GM18909 (cell line): ENCODE results near the gene UBE2L3.
"Not testable (repeated sequence)": the region's sequence is repeated elsewhere in the genome, so short reads cannot be mapped to it uniquely, and the experiment has no call there.

Experiments used
- ATAC-seq: cut with Tn5 transposase; IDR thresholded peaks from one replicate; pipeline ENCODE4 v1.9.1; 2021; ENCODE audit warnings: mild to moderate bottlenecking; ENCODE audit not compliant: unreplicated experiment, poor library complexity

UBE2L3 gene

DNA sequence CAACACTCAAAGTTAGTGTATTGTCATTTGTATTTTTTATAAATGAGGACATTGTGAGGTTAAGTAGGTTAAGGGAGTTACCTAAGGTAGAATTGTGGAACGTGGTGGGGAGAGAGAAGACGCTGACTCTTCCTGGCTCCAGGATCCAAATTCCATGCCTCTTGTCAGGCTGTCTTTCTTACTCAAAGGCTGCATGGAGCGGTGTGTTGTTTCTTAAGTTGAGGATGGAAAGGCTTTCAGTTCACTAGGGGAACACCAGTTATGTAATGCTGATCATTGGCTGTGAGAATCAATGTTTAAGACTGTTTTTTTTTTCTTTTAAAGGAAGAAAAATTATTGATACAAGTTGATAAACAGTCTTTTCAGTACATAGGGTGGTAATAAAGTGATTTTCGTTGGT lies 2.9 kb downstream of the UBE2L3 start:
- no peak for ATAC-seq

DNA sequence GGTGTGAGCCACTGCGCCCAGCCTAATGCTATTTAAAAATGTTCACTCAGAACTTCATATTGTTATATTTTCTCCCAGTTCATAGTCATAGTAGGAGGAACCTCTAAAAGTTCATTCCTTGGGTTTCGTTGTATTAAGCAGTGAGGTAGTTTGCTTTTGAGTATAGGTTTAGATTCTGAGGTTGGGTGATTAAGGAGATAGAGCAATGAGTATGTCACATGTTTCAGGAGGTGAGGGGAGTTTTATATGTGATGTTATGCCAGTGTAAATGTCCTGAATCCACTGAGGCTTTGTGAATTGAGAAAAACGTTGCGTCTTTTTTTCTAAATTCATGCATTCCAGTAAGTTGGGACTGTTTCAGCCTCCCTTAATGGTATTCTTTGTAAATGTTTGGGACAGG lies 4.2 kb downstream of the UBE2L3 start:
- no peak for ATAC-seq

DNA sequence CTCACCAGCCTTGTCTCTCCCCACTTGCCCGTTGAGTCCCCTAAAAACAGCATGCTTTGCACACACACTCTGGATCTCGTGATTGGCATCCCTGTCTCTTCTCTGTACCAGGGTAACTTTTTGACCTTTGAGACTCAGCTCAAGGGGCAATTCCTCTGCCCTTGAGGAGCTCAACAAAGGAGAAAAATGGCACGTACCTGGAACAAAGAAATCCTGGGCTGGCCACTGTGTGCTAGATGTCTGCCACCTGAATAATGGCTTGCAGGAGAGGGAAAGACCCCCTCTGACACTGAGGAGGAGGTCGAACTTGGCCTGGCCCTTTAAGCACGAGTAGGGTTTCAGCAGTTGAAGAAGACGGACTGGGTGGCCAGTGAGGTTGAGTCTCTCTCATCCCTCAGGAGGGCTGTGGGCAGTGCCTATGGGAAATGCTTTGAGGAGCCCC lies 5.8 kb downstream of the UBE2L3 start:
- no peak for ATAC-seq

DNA sequence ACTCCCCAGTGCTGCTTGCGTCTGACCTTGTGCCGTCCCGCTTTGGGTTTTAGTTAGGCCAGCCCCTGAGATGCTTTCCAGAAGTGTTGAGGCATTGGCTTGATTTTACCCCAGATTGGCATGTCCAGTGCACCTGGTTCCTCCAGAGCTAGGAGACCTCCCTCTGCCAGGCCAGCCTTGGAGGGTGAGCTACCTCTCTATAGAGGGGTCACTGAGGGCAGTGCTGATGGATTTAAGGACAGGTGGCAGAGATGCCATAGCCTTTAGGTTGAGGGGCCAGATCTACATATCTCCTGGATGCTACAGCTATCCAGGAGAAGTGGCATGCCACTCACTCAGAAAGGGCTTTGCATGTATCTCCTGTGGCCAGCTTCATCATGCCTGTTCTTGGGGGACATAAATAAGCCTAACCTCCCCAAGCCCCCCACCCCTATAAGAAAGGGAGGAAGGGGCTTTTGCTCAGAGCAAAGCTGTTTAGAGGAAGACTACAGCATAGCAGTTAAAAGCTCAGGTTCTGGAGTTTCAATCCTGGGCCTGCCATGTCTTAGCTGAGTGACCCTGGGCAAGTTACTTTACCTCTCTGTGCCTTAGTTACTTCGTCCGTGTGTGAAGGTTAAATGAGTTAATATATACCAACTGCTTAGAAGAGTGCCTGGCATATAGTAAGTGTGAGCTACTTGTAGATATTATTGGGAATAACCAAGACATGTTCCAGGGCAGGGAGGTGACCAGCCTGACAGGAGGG lies 6.4 kb downstream of the UBE2L3 start:
- no peak for ATAC-seq

DNA sequence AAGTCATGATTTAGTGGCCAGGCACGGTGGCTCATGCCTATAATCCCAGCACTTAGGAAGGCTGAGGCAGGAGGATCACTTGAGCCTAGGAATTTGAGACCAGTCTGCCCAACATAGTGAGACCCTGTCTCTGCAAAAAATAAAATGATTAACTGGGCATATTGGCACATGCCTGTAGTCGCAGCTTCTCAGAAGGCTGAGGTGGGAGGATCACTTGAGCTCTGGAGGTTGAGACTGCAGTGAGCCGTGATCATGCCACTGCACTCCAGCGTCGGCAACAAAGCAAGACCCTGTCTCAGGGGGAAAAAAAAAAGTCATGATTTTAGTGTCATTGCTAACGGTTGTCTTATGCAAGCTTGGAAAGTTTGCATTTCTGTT lies 11.9 kb downstream of the UBE2L3 start:
- no peak for ATAC-seq

DNA sequence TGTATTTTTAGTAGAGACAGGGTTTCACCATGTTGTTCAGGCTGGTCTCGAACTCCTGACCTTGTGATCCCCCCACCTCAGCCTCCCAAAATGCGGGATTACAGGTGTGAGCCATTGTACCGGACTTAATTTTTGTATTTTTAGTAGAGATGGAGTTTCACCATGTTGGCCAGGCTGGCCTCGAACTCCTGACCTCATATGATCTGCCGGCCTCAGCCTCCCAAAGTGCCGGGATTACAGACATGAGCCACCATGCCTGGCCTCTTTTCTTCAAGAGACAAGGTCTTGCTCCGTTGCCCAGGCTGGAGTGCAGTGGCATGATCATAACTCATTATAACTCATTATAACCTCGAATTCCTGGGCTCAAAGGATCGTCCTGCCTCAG lies 13.1 kb downstream of the UBE2L3 start:
- not testable (repeated sequence) for ATAC-seq

DNA sequence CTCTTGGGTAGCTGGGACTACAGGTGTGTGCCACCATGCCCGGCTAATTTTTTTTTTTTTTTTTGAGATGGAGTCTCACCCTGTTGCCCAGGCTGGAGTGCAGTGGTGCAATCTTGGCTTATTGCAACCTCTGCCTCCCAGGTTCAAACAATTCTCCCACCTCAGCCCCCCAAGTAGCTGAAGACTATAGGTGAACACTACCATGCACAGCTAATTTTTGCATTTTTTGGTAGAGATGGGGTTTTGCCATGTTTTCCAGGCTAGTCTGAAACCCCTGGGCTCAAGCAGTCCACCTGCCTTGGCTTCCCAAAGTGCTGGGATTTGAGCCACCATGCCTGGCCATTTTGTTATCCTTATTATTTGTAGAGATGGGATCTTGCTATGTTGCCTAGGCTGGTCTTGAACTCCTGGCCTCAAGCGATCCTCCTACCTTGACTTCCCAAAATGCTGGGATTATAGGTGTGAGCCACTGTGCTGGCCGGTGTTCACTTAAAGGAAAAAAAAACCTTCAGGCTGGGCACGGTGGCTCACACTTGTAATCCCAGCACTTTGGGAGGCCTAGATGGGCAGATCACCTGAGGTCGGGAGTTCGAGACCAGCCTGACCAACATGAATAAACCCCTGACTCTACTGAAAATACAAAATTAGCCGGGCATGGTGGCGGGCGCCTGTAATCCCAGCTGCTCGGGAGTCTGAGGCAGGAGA lies 13.6 kb downstream of the UBE2L3 start:
- not testable (repeated sequence) for ATAC-seq

DNA sequence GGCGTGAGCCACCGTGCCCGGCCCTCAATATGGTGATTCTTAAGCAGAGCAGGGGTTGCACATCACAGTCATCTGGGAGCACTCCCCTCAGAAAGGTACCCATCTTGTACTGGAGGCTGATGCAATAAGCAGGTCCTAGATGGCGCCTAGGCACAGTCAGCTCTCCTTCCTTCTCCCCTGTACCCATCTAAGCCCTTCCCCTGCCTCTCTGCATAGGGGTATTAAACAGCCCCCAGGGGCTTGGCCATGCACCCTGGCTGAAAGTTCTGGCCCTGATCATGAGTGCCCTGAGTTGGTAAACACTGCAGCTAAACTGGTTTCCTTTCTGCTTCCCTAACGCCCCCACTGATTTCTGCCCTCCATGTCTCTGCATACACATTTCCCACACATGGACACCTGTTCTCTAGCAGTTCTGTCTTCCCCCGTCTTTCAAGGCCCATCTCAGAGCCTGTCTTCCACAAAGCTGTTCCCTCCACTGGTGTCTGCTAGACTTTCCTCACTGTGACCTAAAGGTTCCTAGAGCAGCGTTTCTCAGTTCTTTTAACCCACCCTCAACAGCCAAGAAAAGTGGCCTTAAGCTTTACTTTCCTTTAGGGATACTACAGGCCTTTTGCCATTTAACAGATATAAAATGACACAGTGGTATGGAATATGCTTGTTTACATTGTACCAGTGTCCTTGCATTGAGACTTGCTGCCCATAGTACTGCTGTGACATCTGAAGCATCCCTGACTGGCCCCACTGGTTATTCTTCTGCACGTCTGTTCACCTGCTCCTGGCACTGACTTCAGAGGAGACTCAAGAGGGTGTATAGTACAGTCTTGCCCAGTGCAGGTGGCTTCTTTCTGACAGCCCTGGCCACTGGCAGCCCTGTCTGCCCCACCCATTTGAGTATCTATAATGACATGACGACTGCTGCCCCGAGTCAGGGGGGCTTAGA lies 15.6 kb downstream of the UBE2L3 start:
- no peak for ATAC-seq

DNA sequence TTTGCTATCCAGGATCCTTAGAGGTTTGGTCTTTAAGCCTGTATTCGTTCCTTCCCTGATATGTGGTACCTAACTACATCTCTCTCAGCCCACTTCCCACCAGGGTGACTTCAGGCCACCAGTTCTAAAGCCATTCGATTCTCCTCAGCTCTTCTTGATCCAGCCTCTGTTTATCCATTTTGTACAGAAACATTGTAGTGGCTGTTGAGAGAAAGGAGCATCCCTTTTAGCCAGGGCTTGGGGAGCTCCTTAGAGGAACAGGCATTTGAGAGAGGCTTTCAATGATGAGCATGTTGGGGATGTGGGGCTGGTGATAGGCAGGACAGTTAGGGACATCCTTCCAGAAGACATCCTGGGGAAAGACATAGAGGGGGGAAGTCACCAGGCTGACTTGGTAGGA lies 17.9 kb downstream of the UBE2L3 start:
- no peak for ATAC-seq

DNA sequence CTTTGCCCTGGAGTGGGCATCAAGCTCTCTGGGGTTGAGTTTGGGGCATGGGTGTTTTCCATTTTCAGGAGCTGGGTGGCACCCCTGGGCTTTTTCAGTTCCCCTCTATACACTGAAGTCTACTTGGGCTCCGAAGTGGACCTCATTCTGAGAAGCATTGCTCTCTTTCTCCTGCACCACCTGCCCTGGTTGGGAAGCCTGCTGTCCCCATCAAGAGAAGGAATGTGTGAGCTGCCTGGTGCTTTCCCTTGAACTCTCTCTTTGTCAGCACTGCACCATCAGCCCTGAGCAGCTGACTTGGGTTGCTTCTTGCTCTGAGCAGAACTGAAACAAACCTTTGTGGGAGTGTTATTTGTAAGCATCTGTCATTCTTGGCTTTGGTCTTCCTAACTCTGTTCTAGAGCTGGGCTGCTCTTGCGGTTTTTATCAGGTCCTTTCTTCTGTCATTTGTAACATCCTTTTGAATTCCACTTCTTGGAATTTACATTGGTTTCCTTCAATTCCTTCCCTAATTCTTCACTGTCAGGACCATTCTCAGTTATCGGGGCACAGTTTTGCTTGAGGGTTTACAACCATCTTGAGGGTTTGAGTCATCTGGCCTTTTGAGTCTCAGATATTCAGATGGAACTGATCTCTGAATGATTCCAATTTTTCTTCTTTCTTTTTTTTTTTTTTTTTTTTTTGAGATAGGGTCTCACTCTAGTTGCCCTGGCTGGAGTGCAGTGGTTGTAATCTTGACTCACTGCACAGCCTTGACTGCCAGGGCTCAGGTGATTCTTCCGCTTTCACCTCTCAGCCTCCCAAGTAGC lies 20.5 kb downstream of the UBE2L3 start:
- ATAC-seq = peak; percentile 79

DNA sequence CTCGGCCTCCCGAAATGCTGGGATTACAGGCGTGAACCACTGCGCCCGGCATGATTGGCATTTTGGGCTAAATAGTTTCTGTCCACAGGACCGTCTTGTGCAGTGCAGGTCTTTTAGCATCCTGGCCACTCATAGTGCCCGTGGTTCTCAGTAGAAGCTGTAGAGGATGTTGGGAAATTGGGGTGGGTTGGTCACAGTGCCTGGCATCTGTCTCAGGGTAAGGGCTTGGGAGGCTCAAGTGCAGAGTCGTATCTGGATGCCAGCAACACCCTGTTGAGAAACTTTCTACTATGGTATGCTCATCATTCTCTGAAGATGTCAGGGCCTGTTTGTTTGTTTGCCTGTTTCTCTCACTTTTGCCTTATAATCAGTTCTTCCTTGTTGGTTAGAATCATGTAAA lies 21.9 kb downstream of the UBE2L3 start:
- no peak for ATAC-seq

DNA sequence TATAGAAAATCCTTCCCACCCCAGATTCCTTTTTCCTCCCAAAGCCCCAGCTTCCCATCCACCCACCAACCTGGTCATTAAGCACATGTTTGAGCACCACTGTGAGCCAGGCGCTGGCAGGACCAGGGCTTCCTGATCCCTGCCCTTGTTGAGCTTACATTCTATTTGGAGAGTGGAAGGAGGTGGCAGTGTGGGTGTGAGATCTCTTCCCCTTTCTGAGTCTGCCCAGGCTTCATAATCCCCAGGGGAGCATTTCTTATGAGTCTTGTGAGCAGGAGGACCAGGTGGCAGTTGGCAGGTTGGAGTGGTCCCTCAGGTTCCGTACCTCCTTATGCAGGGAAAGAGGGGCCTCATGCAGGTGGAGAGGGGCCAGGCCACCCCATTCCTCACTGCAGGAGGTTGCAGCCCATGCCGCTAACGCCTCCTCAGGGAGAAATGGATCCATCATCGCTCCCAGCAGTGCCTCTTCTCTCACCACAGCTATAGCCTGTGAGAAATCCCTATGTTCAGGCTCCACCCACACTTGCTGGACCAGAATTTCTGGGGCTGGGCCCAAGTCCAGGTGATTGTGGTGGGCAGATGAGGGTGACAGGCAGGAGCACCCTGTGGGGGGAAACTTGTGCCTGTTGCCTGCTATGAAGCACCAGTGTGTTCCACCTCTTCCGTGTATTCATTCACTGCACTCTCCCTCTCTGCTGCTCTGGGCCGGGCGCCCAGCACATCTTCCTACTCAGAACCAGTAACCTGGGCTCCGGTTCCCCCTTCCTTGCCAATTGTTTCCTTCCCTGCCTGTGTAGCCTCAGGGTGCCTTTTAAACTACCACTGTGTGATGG lies 23.5 kb downstream of the UBE2L3 start:
- no peak for ATAC-seq

DNA sequence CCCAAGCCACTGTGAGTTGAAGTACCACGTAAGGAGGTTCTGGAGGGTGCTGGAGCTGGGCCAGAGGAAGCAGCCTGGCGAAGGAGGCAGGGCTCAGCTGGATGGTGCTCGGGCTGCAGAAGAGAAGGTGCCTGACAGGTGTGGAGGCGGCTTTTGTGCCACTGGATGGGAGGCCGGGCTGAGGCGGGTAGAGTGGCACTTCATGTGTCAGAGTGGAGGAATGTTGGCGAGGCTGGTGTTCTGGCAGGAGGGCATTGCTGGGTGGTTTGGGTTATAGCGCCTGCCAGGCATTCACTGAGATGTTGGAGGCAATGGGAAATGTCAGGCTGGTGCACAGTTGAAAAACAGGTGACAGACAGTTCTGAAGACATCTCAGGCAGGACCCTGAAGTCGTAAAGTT lies 24.2 kb downstream of the UBE2L3 start:
- no peak for ATAC-seq

DNA sequence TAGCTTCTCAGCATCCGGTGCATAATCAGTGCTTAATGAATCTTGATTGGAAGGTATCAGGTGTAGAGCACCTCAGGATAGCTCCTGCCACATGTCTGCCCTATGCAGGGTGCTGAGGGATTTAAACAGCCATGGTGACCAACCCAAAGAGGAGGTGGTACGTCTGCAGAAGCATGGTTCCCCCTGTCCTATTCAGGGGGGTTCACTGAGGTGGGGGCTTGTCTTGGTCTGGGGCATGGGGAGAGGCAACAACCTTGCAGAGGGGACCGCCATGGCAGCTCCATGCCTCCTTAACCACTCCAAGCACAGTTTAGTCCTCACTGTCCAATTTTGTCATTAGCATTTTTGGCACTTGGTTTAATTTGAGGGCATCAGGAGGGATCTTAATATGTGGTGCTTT lies 24.9 kb downstream of the UBE2L3 start:
- no peak for ATAC-seq

DNA sequence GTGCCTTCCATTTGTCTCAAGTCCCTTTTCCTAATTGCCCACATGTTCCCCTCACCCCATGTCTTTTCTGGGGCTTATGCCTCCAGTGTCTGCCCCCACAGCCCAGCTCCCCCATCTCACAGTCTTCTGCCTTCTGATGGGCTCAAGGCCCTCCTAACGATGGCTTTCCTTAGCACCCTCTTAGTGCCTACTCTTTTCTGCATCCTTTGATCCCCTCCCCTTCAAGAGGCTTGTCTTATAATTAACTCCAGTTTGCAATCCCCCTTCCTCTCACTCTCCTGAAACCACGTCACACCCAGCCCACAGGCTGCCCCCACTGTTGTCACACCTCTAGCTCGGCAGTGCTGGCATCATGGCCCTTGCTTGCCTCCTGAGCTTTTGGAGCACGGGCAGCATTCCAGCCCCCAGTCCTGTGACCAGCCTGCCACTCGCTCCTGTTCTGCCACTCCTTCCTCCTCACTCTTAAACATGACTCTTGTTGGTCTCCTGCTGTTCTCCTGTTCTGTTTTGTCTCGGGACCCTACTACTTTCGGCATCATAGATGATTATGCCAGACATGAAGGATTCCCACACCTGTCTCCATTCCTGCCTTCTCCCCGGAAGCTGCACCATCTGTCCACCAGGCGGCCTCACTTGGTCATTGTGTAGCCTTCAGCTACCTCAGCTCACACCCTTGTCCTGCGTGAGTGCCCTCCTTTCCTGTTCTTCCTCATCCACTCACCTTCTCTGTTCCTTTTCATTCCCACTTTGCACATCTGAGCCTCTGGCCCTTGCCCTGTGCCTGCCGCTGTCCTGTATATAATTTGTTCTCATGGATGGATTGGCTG lies 26.1 kb downstream of the UBE2L3 start:
- ATAC-seq = no peak

DNA sequence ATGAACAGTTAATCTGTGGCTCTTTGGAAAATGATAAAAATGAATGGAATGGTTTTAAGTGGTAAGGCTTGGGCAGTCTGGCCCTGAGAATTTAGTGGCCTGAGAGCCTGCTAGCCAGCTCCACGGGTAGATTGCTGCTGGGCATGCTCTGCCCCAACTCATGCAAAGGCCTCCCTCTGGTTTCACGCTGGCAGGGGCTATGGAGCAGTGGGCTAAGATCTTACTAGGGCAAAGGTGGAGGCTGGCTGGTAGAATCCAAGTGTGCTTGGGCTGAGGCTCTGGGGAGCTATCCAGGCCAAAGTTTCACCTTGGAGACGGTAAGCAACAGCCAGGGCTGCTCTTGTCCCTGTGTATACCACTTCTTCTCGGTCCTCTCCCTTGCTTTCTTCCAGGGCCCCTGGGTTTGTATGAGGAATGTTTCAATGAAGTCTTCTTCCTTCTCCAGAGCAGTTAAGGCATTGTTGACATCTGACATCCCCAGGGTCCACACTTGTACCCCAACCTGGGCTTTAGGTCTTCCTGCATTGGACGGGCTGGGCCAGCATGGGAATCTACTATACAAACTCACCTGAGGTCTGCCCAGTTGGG lies 27.4 kb downstream of the UBE2L3 start:
- ATAC-seq = no peak

DNA sequence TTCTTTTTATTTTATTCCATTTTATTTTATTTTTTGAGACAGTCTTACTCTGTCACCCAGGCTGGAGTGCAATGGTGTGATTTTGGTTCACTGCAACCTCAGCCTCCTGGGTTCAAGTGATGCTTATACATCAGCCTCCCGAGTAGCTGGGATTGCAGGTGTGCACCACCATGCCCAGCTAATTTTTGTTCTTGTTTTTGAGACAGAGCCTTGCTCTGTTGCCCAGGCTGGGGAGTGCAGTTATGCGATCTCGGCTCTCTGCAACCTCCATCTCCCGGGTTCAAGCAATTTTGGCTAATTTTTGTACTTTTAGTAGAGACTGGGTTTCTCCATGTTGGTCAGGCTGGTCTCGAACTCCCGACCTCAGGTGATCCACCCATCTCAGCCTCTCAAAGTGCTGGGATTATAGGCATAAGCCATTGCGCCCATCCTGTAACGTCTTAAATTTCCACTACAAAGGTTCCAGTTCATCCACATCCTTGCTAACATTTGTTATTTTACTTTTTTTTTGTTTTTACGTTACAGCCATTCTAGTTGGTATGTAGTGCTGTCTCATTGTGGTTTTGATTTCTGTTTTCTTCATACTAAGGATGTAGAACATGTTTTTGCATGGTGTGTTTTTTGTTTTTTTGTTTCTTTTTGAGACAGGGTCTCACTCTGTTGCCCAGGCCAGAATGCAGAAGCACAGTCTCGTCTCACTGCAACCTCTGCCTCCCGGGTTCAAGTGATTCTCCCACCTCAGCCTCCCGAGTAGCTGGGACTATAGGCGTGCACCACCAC lies 29.0 kb downstream of the UBE2L3 start:
- ATAC-seq = not testable (repeated sequence)
